Measurements from ENCODE around the gene TRIM52. TPM values are rescaled to one million over a fixed set of nuclear protein-coding genes. Genes with fewer than 3 reads are reported as not detected.
A peak's percentile ranks its signal among the peaks of the same experiment; 100 is the strongest.

The TRIM52 gene
- total and polyA plus RNA-seq, 2 of the 13 experiments (the other 11 are each of a cell fraction or from before 2014, with no cell fraction given): 7.2 to 11.6 TPM

GRCh38 chr5:181260720-181261319 is at the start of gene TRIM52 (continued):
- TF ChIP-seq POLR2A (IDR thresholded peaks at IDR 0.05; ENCODE audit: insufficient read depth in 1 of 2, low read depth in 2 of 2, low read length in 2 of 2) (peak; percentile 89 to 99), JARID2 (CRISPR knock-in tag; IDR thresholded peaks at IDR 0.05; ENCODE audit: insufficient replicate concordance) (no peak), ARID2 (CRISPR knock-in tag; IDR thresholded peaks at IDR 0.05; ENCODE audit: borderline replicate concordance) (no peak), SOX6 (IDR thresholded peaks at IDR 0.05) (no peak), SOX6 (CRISPR knock-in tag; IDR thresholded peaks at IDR 0.05) (peak; percentile 31; the same call in 1 of the 2 replicates), ZNF761 (CRISPR knock-in tag; conservative IDR thresholded peaks at IDR 0.05) (peak; percentile 45; the same call in 1 of the 2 replicates), MTA3 (CRISPR knock-in tag; IDR thresholded peaks at IDR 0.05) (no peak), ZNF33A (CRISPR knock-in tag; IDR thresholded peaks at IDR 0.05; ENCODE audit: borderline replicate concordance) (peak; percentile 5; the same call in 1 of the 2 replicates), ZFP37 (CRISPR knock-in tag; IDR thresholded peaks at IDR 0.05; ENCODE audit: borderline replicate concordance) (no peak), NR2F6 (IDR thresholded peaks at IDR 0.05) (no peak), NR2F6 (CRISPR knock-in tag; IDR thresholded peaks at IDR 0.05) (peak; percentile 60; the same call in 1 of the 2 replicates), ZNF503 (CRISPR knock-in tag; IDR thresholded peaks at IDR 0.05) (no peak), ZNF513 (CRISPR knock-in tag; conservative IDR thresholded peaks at IDR 0.05) (no peak), SAFB2 (CRISPR knock-in tag; IDR thresholded peaks at IDR 0.05; ENCODE audit: borderline replicate concordance, low read depth) (peak; percentile 97), CREM (IDR thresholded peaks at IDR 0.05) (peak; percentile 96), CREM (CRISPR knock-in tag; IDR thresholded peaks at IDR 0.05) (peak; percentile 80), MED13 (CRISPR knock-in tag; IDR thresholded peaks at IDR 0.05) (no peak), ZNF276 (CRISPR knock-in tag; IDR thresholded peaks at IDR 0.05; ENCODE audit: low read depth) (no peak), TFE3 (CRISPR knock-in tag; IDR thresholded peaks at IDR 0.05) (no peak), NFYB (CRISPR knock-in tag; IDR thresholded peaks at IDR 0.05) (peak; percentile 46; the same call in 1 of the 2 replicates), ZNF33B (CRISPR knock-in tag; IDR thresholded peaks at IDR 0.05) (no peak), ZMAT5 (CRISPR knock-in tag; IDR thresholded peaks at IDR 0.05; ENCODE audit: borderline replicate concordance, low read depth) (0 out of 2 replicates have a peak, but pooled peaks have one; percentile 8), MBNL3 (CRISPR knock-in tag; conservative IDR thresholded peaks at IDR 0.05) (no peak), ZNF766 (CRISPR knock-in tag; IDR thresholded peaks at IDR 0.05; ENCODE audit: borderline replicate concordance) (no peak), PTBP1 (IDR thresholded peaks at IDR 0.05; ENCODE audit: low read depth, low read length, poor library complexity, severe bottlenecking) (no peak)

Measured in HepG2 (cell line).